CD4-positive, alpha-beta memory T cell (primary cell): ENCODE measurements around the gene DMRT1. TPM values are rescaled to one million over a fixed set of nuclear protein-coding genes. Genes with fewer than 3 reads are reported as not detected.
"Not testable (repeated sequence)": the region's sequence is repeated elsewhere in the genome, so short reads cannot be mapped to it uniquely, and the experiment has no call there.

Experiments
- CTCF ChIA-PET: fragments of 350-600 bp; sonication (Branson Sonifier 250); formaldehyde crosslinking; loops from one replicate; lab custom pipeline; 2021; ENCODE audit warnings: inconsistent platforms; ENCODE audit not compliant: partially characterized antibody; lab: Charles Lee
- POLR2A ChIA-PET: fragments of 350-600 bp; sonication (Branson Sonifier 250); formaldehyde crosslinking; loops from one replicate; lab custom pipeline; 2021; ENCODE audit not compliant: partially characterized antibody; lab: Charles Lee
- DNase-seq, 5 donors: peaks; one replicate each; pipeline versions ENCODE4 v3.0.0 to v3.0.0-alpha.2; 2020 to 2022; ENCODE audit warnings: mixed read lengths in 1 of 5
- H3K27ac ChIP-seq: one replicate; pipeline ENCODE4 v1.7.0; 2013; ENCODE audit warnings: low read depth, low read length
- H3K27me3 ChIP-seq: 2 replicates; pipeline ENCODE4 v1.7.0; 2013; ENCODE audit warnings: mild to moderate bottlenecking, low read length, moderate library complexity; ENCODE audit not compliant: insufficient read depth
- H3K36me3 ChIP-seq: 2 replicates; pipeline ENCODE4 v1.7.0; 2013; ENCODE audit warnings: mild to moderate bottlenecking, low read length, moderate library complexity; ENCODE audit not compliant: insufficient read depth
- H3K4me1 ChIP-seq: 2 replicates; pipeline ENCODE4 v1.7.0; 2013; ENCODE audit warnings: mild to moderate bottlenecking, low read length, moderate library complexity; ENCODE audit not compliant: insufficient read depth
- H3K4me3 ChIP-seq, 2 donors: one replicate each; pipeline ENCODE4 v1.7.0; 2013; ENCODE audit warnings: low read length in 2 of 2, mild to moderate bottlenecking in 1 of 2
- H3K9me3 ChIP-seq, 2 donors: one replicate each; pipeline ENCODE4 v1.7.0; 2013; ENCODE audit warnings: low read length in 2 of 2, control low read depth in 1 of 2; ENCODE audit not compliant: control insufficient read depth in 1 of 2
- H3K27ac Mint-ChIP-seq, 7 donors: one replicate each; pipeline ENCODE4 v1.8.0; 2020 to 2021; ENCODE audit warnings: mixed read lengths in 7 of 7, mild to moderate bottlenecking in 6 of 7, inconsistent platforms in 3 of 7, moderate library complexity in 3 of 7
- H3K27me3 Mint-ChIP-seq, 2 donors: one replicate each; pipeline ENCODE4 v1.8.0; 2020 to 2021; ENCODE audit warnings: mixed read lengths in 2 of 2
- H3K36me3 Mint-ChIP-seq, 2 donors: one replicate each; pipeline ENCODE4 v1.8.0; 2020 to 2021; ENCODE audit warnings: mixed read lengths in 2 of 2, inconsistent platforms in 1 of 2, mild to moderate bottlenecking in 1 of 2
- H3K4me1 Mint-ChIP-seq, 4 donors: one replicate each; pipeline ENCODE4 v1.8.0; 2020 to 2021; ENCODE audit warnings: mixed read lengths in 4 of 4, mild to moderate bottlenecking in 1 of 4
- H3K4me3 Mint-ChIP-seq, 8 donors: one replicate each; pipeline ENCODE4 v1.8.0; 2020 to 2021; ENCODE audit warnings: mixed read lengths in 8 of 8, mild to moderate bottlenecking in 7 of 8, moderate library complexity in 6 of 8, inconsistent platforms in 3 of 8
- H3K9me3 Mint-ChIP-seq, 8 donors: one replicate each; pipeline ENCODE4 v1.8.0; 2020 to 2021; ENCODE audit warnings: mixed read lengths in 8 of 8, mild to moderate bottlenecking in 5 of 8, inconsistent platforms in 3 of 8, moderate library complexity in 1 of 8
- intact Hi-C: fragments of 100-400 bp; cut with micrococcal nuclease; formaldehyde crosslinking; loops from one replicate; pipeline ENCODE4 v1.15.1; 2023
- polyA plus RNA-seq, 2 donors: library from polyadenylated mRNA; unstranded; fragments of 300-500 nt; fragmentation: Illumina TruSeq; gene quantifications; one replicate each; pipeline ENCODE4 v1.2.3, GENCODE V29; 2021
- total RNA-seq, 2 experiments: library from RNA; stranded (reverse); gene quantifications; one replicate each; pipeline ENCODE4 v1.2.3, GENCODE V29; 2021

The DMRT1 gene
- total and polyA plus RNA-seq, 4 experiments from 2014 or later: not detected

- Mint-ChIP-seq H3K4me3 (no peak overlapping the region), H3K27me3 (peaks cover 37 to 40% of the 10 kb centered on the region in 2 donors), H3K36me3 (no peaks in the 10 kb centered on the region), H3K27ac (no peak overlapping the region), H3K4me1 (no peaks in the 10 kb centered on the region), H3K9me3 (no peaks in the 10 kb centered on the region)
- POLR2A ChIA-PET: no interaction called here
- H3K27ac ChIP-seq: no peak overlapping the region
- no peaks in the 10 kb centered on the region for H3K4me1 ChIP-seq
- intact Hi-C loops: no loop called here
- no peaks in the 10 kb centered on the region for H3K36me3 ChIP-seq
- no peak for DNase-seq
- no peaks in the 10 kb centered on the region for H3K27me3 ChIP-seq
- CTCF ChIA-PET: no interaction called here
- no peaks in the 10 kb centered on the region for H3K9me3 ChIP-seq
- H3K4me3 ChIP-seq: no peak overlapping the region
Observed at GRCh38 chr9:905906-906305, 64.4 kb downstream of the DMRT1 start.

- Histone ChIP-seq H3K4me1 (no peaks in the 10 kb centered on the region), H3K27ac (no peak overlapping the region), H3K4me3 (no peak overlapping the region), H3K36me3 (no peaks in the 10 kb centered on the region), H3K27me3 (no peaks in the 10 kb centered on the region), H3K9me3 (no peaks in the 10 kb centered on the region)
- CTCF ChIA-PET: interaction anchor here (1.1 kb wide), 1 partner anchor 9 kb away, joined by 3 read pairs; no protein-coding TSS in a partner anchor
- Mint-ChIP-seq H3K4me3 (no peak overlapping the region), H3K27ac (no peak overlapping the region), H3K4me1 (peaks cover 0 to 1% (median 0%) of the 10 kb centered on the region in 4 donors), H3K36me3 (no peaks in the 10 kb centered on the region), H3K27me3 (peaks cover 40 to 42% of the 10 kb centered on the region in 2 donors), H3K9me3 (no peaks in the 10 kb centered on the region)
- DNase-seq: no peak
- POLR2A ChIA-PET: no interaction called here
- intact Hi-C loops: no loop called here
Observed at GRCh38 chr9:908536-909205, 67.2 kb downstream of the DMRT1 start.

DNA sequence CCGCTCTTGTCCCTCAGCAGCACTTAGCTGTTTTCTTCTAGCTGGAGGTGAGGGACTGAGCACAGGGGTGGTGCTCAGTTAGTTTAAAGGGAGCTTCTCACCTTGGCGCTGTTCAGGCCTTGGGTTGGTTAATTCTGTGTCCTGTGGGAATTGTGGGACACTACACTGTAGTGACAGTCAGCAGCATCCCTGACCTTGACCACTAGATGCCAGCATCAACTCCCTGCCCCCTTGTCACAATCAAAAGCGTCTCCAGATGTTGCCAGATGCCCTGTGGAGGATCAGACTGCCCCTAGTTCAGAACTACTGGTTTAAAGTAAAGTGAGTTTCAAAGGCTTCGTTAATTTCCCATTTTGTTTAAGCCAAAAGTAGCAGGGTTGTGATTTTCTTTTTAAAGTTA lies 69.5 kb downstream of the DMRT1 start:
- Histone ChIP-seq H3K4me3 (no peak overlapping the region), H3K4me1 (no peaks in the 10 kb centered on the region), H3K27me3 (no peaks in the 10 kb centered on the region), H3K9me3 (no peaks in the 10 kb centered on the region), H3K36me3 (no peaks in the 10 kb centered on the region), H3K27ac (no peak overlapping the region)
- intact Hi-C loops: no loop called here
- peaks cover 0 to 2% (median 0%) of the 10 kb centered on the region in 8 donors for H3K9me3 Mint-ChIP-seq
- H3K27ac Mint-ChIP-seq: no peak overlapping the region
- H3K4me3 Mint-ChIP-seq: no peak overlapping the region
- H3K4me1 Mint-ChIP-seq: peaks cover 0 to 1% (median 0%) of the 10 kb centered on the region in 4 donors
- peaks cover 28 to 38% of the 10 kb centered on the region in 2 donors for H3K27me3 Mint-ChIP-seq
- no peak for DNase-seq
- POLR2A ChIA-PET: no interaction called here
- CTCF ChIA-PET: no interaction called here
- no peaks in the 10 kb centered on the region for H3K36me3 Mint-ChIP-seq

DNA sequence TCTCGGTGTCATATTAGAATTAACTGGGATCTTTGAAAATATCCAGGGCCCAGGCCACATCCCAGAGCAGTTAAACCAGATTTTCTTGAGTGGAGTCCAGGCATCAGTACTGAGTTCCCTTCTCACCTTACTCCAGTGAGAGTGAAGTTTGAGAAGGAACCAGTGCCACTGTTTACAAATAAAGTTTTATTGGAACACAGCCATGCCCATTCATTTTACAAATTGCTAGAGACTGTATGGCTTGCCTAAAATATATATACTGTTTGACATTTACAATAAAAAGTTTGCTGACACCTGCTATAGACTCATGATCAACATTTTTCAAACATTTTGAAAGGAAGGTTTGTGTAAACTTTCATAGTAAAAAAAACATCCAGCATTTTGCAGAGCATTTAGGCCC lies 71.3 kb downstream of the DMRT1 start:
- Mint-ChIP-seq H3K27ac (no peak overlapping the region), H3K27me3 (peaks cover 22 to 26% of the 10 kb centered on the region in 2 donors), H3K36me3 (no peaks in the 10 kb centered on the region), H3K4me1 (peaks cover 0 to 1% (median 0%) of the 10 kb centered on the region in 4 donors), H3K4me3 (no peak overlapping the region), H3K9me3 (peaks cover 0 to 2% (median 0%) of the 10 kb centered on the region in 8 donors)
- Histone ChIP-seq H3K27me3 (no peaks in the 10 kb centered on the region), H3K9me3 (no peaks in the 10 kb centered on the region), H3K27ac (no peak overlapping the region), H3K4me1 (no peaks in the 10 kb centered on the region), H3K4me3 (no peak overlapping the region), H3K36me3 (no peaks in the 10 kb centered on the region)
- ChIA-PET CTCF (interaction anchor here (1.8 kb wide), 1 partner anchor 14 kb away, joined by 4 read pairs; no protein-coding TSS in a partner anchor), POLR2A (no interaction called here)
- intact Hi-C loops: no loop called here
- DNase-seq: no peak

DNA sequence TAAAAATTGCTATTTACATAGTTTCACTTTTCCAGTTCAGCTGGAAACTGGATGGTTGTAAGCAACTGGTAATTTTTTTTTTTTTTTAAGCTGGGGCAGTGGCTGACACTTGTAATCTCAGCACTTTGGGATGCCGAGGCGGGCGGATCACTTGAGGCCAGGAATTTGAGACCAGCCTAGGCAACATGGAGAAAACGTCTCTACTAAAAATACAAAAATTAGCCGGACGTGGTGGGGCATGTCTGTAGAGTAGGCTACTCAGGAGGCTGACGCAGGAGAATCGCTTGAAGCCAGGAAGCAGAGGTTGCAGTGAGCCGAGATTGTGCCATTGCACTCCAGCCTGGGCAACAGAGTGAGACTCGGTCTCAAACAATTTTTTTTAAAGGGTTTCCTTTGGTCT lies 72.0 kb downstream of the DMRT1 start:
- H3K4me3 ChIP-seq, H3K4me3 Mint-ChIP-seq, H3K27me3 ChIP-seq, H3K4me1 Mint-ChIP-seq, POLR2A ChIA-PET, H3K9me3 ChIP-seq, DNase-seq, H3K9me3 Mint-ChIP-seq, intact Hi-C loops, H3K27ac ChIP-seq, H3K4me1 ChIP-seq, H3K27ac Mint-ChIP-seq, H3K36me3 Mint-ChIP-seq, H3K36me3 ChIP-seq: not testable (repeated sequence)
- CTCF ChIA-PET: interaction anchor here (1.8 kb wide), 1 partner anchor 13 kb away, joined by 4 read pairs; no protein-coding TSS in a partner anchor
- H3K27me3 Mint-ChIP-seq: peaks cover 17 to 21% of the 10 kb centered on the region in 2 donors

- ChIA-PET POLR2A (no interaction called here), CTCF (no interaction called here)
- H3K4me1 Mint-ChIP-seq: no peaks in the 10 kb centered on the region
- no peak overlapping the region for H3K4me3 ChIP-seq
- peaks cover 0 to 2% (median 0%) of the 10 kb centered on the region in 8 donors for H3K9me3 Mint-ChIP-seq
- H3K27me3 Mint-ChIP-seq: peaks cover 5 to 14% of the 10 kb centered on the region in 2 donors
- H3K27ac ChIP-seq: no peak overlapping the region
- H3K36me3 Mint-ChIP-seq: no peaks in the 10 kb centered on the region
- no peak for DNase-seq
- H3K4me3 Mint-ChIP-seq: no peak overlapping the region
- no peaks in the 10 kb centered on the region for H3K4me1 ChIP-seq
- no peaks in the 10 kb centered on the region for H3K9me3 ChIP-seq
- no peaks in the 10 kb centered on the region for H3K27me3 ChIP-seq
- H3K36me3 ChIP-seq: no peaks in the 10 kb centered on the region
- no peak overlapping the region for H3K27ac Mint-ChIP-seq
- intact Hi-C loops: no loop called here
Observed at GRCh38 chr9:917730-918129, 76.2 kb downstream of the DMRT1 start.

DNA sequence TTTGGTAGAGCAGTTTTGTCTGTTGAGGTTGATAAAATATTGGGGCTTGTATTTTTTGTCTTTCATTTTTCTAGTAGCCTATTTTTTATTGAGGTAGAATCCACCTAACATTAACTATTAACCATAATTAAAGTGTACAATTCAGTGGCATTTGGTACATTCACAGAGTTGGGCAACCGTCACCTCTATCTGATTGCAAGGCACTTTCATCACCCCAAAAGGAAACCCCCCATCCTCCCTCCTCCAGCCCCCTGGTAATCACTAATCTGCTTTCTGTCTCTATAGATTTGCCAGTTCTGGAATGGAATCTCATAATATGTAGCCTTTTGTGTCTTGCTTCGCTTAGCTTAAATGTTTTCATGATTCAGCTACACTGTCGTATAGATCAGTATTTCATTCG lies 79.4 kb downstream of the DMRT1 start:
- Mint-ChIP-seq H3K4me3 (no peak overlapping the region), H3K27ac (no peak overlapping the region), H3K36me3 (no peaks in the 10 kb centered on the region), H3K27me3 (peaks cover 8 to 10% of the 10 kb centered on the region in 2 donors), H3K9me3 (no peaks in the 10 kb centered on the region), H3K4me1 (no peaks in the 10 kb centered on the region)
- ChIA-PET POLR2A (no interaction called here), CTCF (no interaction called here)
- H3K9me3 ChIP-seq: no peaks in the 10 kb centered on the region
- intact Hi-C loops: no loop called here
- no peaks in the 10 kb centered on the region for H3K36me3 ChIP-seq
- no peaks in the 10 kb centered on the region for H3K27me3 ChIP-seq
- no peak for DNase-seq
- no peak overlapping the region for H3K27ac ChIP-seq
- no peaks in the 10 kb centered on the region for H3K4me1 ChIP-seq
- H3K4me3 ChIP-seq: no peak overlapping the region
